WI38 (cell line): ENCODE results near the gene PLCL2.
"Not testable (repeated sequence)": the region's sequence is repeated elsewhere in the genome, so short reads cannot be mapped to it uniquely, and the experiment has no call there.

ENCODE experiments used
- H3K4me3 ChIP-seq: 2 replicates; pipeline ENCODE4 v1.5.1; 2011; ENCODE audit warnings: low read depth, mild to moderate bottlenecking, control low read depth, low read length
- TF ChIP-seq, protein P1 (sequence below): IDR thresholded peaks from 2 replicates; pipeline ENCODE4 v1.5.1; 2012; ENCODE audit warnings: low read depth, mild to moderate bottlenecking, control low read depth, low read length

Gene PLCL2

GRCh38 chr3:17092583-17092933 lies 207.8 kb downstream of the PLCL2 start:
- H3K4me3 ChIP-seq = no peak overlapping the region
- TF ChIP-seq, protein P1, sequence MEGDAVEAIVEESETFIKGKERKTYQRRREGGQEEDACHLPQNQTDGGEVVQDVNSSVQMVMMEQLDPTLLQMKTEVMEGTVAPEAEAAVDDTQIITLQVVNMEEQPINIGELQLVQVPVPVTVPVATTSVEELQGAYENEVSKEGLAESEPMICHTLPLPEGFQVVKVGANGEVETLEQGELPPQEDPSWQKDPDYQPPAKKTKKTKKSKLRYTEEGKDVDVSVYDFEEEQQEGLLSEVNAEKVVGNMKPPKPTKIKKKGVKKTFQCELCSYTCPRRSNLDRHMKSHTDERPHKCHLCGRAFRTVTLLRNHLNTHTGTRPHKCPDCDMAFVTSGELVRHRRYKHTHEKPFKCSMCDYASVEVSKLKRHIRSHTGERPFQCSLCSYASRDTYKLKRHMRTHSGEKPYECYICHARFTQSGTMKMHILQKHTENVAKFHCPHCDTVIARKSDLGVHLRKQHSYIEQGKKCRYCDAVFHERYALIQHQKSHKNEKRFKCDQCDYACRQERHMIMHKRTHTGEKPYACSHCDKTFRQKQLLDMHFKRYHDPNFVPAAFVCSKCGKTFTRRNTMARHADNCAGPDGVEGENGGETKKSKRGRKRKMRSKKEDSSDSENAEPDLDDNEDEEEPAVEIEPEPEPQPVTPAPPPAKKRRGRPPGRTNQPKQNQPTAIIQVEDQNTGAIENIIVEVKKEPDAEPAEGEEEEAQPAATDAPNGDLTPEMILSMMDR = no peak

GRCh38 chr3:17094551-17094950 lies 209.8 kb downstream of the PLCL2 start:
- no peak overlapping the region for H3K4me3 ChIP-seq
- TF ChIP-seq, protein P1 = no peak

- no peak overlapping the region for H3K4me3 ChIP-seq
- TF ChIP-seq, protein P1 = no peak
Measured at GRCh38 chr3:17103579-17103978, 218.8 kb downstream of the PLCL2 start.

DNA sequence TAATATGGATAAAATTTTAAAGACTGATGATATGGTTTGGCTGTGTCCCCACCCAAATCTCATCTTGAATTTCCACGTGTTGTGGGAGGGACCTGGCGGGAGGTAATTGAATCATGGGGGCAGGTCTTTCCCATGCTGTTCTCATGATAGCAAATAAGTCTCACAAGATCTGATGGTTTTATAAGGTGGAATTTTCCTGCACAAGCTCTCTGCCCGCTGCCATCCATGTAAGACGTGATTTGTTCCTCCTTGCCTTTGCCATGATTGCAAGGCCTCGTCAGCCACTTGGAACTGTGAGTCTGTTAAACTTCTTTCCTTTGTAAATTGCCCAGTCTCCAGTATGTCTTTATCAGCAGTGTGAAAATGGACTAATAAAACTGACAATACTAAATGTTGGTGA lies 222.0 kb downstream of the PLCL2 start:
- H3K4me3 ChIP-seq = not testable (repeated sequence)

GRCh38 chr3:17110660-17111396 lies 226.1 kb downstream of the PLCL2 start:
- H3K4me3 ChIP-seq = no peak overlapping the region
- TF ChIP-seq, protein P1 = no peak

DNA sequence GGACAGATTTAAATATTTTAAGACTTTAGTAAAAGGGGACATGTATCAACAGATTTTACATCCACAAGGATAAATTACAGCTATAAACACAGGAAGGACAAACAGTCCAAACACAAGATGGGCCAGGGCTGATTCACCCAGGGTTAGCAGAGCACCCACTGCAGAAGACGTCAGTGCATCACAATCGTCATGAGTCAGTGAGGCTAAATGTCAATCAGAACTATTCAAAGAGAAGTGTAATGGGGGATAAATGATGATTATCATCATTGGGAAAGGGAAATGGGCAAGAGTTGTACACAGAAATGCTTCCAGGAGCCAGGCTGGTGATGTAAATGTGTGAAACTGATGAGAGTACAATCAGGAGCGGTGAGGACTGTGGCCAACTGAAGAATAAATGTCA lies 226.8 kb downstream of the PLCL2 start:
- no peak overlapping the region for H3K4me3 ChIP-seq
- TF ChIP-seq, protein P1 = no peak

- H3K4me3 ChIP-seq = no peak overlapping the region
- TF ChIP-seq, protein P1 = no peak
Measured at GRCh38 chr3:17115186-17115585, 230.4 kb downstream of the PLCL2 start.
